ENCODE results near the gene POLD3.
"Not testable (repeated sequence)": the region's sequence is repeated elsewhere in the genome, so short reads cannot be mapped to it uniquely, and the experiment has no call there.

Gene POLD3

GRCh38 chr11:74570266-74571061 is 21.9 kb upstream of the POLD3 start:
- H3K27me3 ChIP-seq (ENCODE audit: control insufficient read depth in 1 of 2, insufficient read depth in 2 of 2, low read length in 2 of 2) = no peaks in the 10 kb centered on the region
- no peaks in the 10 kb centered on the region for H3K4me1 ChIP-seq (ENCODE audit: insufficient read depth, low read length)
- H3K36me3 ChIP-seq (ENCODE audit: insufficient read depth, low read length) = no peaks in the 10 kb centered on the region
- no peaks in the 10 kb centered on the region for H3K9me3 ChIP-seq (ENCODE audit: low read length)
- H3K9ac ChIP-seq (ENCODE audit: low read length) = no peak overlapping the region
- H3K27ac ChIP-seq (ENCODE audit: low read depth, low read length) = no peak overlapping the region
- H3K4me3 ChIP-seq (ENCODE audit: low read depth in 1 of 2, low read length in 2 of 2) = no peak overlapping the region

DNA sequence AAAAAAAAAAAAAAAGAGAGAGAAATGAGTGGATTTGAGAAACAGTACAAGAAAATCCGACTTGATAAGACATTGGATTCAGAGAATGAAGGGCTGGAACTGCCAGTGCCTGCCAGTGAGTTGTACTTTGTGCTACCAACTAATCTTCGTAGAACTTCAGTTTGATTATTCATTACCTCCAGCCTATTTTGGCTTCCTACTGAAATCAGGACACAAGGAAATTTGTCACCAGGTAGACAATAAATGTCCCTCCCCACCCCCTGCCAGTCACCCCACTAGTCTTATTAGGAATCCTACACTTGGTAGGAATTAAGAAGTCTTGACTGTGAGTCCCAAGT is 21.4 kb upstream of the POLD3 start:
- Histone ChIP-seq H3K9ac (ENCODE audit: low read length) (no peak overlapping the region), H3K36me3 (ENCODE audit: insufficient read depth, low read length) (no peaks in the 10 kb centered on the region), H3K9me3 (ENCODE audit: low read length) (no peaks in the 10 kb centered on the region), H3K27me3 (ENCODE audit: control insufficient read depth in 1 of 2, insufficient read depth in 2 of 2, low read length in 2 of 2) (no peaks in the 10 kb centered on the region), H3K4me3 (ENCODE audit: low read depth in 1 of 2, low read length in 2 of 2) (no peak overlapping the region), H3K4me1 (ENCODE audit: insufficient read depth, low read length) (no peaks in the 10 kb centered on the region), H3K27ac (ENCODE audit: low read depth, low read length) (no peak overlapping the region)

- no peak overlapping the region for H3K9ac ChIP-seq (ENCODE audit: low read length)
- H3K27me3 ChIP-seq (ENCODE audit: control insufficient read depth in 1 of 2, insufficient read depth in 2 of 2, low read length in 2 of 2) = no peaks in the 10 kb centered on the region
- no peak overlapping the region for H3K27ac ChIP-seq (ENCODE audit: low read depth, low read length)
- H3K4me1 ChIP-seq (ENCODE audit: insufficient read depth, low read length) = no peaks in the 10 kb centered on the region
- H3K4me3 ChIP-seq (ENCODE audit: low read depth in 1 of 2, low read length in 2 of 2) = no peak overlapping the region
- no peaks in the 10 kb centered on the region for H3K9me3 ChIP-seq (ENCODE audit: low read length)
- no peaks in the 10 kb centered on the region for H3K36me3 ChIP-seq (ENCODE audit: insufficient read depth, low read length)
These were observed 20.0 kb upstream of the POLD3 start for GRCh38 chr11:74572349-74572748.

GRCh38 chr11:74574563-74574962 is 17.8 kb upstream of the POLD3 start:
- Histone ChIP-seq H3K27ac (ENCODE audit: low read depth, low read length) (no peak overlapping the region), H3K4me3 (ENCODE audit: low read depth in 1 of 2, low read length in 2 of 2) (no peak overlapping the region), H3K27me3 (ENCODE audit: control insufficient read depth in 1 of 2, insufficient read depth in 2 of 2, low read length in 2 of 2) (no peaks in the 10 kb centered on the region), H3K4me1 (ENCODE audit: insufficient read depth, low read length) (no peaks in the 10 kb centered on the region), H3K9ac (ENCODE audit: low read length) (no peak overlapping the region), H3K36me3 (ENCODE audit: insufficient read depth, low read length) (no peaks in the 10 kb centered on the region), H3K9me3 (ENCODE audit: low read length) (no peaks in the 10 kb centered on the region)

DNA sequence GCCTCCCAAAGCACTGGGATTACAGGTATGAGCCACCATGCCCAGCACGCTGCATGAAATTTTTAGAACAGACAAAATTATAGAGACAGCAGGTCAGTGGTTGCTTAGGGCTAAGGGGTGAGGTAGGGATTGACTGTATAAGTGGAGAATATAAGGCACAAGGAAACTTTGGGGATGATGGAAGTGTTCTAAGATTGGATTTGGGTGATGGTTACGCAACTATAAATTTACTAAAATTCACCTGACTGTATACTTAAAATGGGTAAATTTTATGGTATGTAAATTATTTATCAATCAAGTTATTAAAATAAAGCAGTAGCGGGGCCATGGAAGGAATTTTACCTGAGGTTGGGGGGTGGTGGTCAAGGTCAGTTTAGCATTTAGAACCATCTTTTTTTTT is 16.4 kb upstream of the POLD3 start:
- Histone ChIP-seq H3K4me3 (ENCODE audit: low read depth in 1 of 2, low read length in 2 of 2) (no peak overlapping the region), H3K9me3 (ENCODE audit: low read length) (no peaks in the 10 kb centered on the region), H3K4me1 (ENCODE audit: insufficient read depth, low read length) (no peaks in the 10 kb centered on the region), H3K27ac (ENCODE audit: low read depth, low read length) (no peak overlapping the region), H3K9ac (ENCODE audit: low read length) (no peak overlapping the region), H3K27me3 (ENCODE audit: control insufficient read depth in 1 of 2, insufficient read depth in 2 of 2, low read length in 2 of 2) (no peaks in the 10 kb centered on the region), H3K36me3 (ENCODE audit: insufficient read depth, low read length) (no peaks in the 10 kb centered on the region)

DNA sequence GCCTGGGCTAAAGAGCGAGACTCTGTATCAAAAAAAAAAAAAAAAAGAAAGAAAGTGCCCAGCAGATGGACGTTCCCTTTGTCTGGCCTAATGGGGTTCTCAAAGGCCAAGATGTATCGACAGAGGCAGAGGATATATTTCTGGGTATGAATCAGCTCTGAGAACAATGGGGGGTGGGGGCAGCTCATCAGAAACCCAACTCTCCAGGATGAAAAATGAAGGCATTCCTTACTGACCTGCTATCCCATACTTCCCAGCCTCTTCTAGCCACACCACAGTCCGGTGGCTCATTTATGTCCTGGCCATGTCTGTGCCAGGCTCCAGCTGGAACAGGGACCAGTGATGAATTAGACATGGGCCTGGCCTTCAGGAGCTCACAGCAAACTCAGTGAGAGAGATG is 15.2 kb upstream of the POLD3 start:
- Histone ChIP-seq H3K27me3 (ENCODE audit: control insufficient read depth in 1 of 2, insufficient read depth in 2 of 2, low read length in 2 of 2) (no peaks in the 10 kb centered on the region), H3K4me3 (ENCODE audit: low read depth in 1 of 2, low read length in 2 of 2) (no peak overlapping the region), H3K4me1 (ENCODE audit: insufficient read depth, low read length) (no peaks in the 10 kb centered on the region), H3K36me3 (ENCODE audit: insufficient read depth, low read length) (no peaks in the 10 kb centered on the region), H3K27ac (ENCODE audit: low read depth, low read length) (no peak overlapping the region), H3K9me3 (ENCODE audit: low read length) (no peaks in the 10 kb centered on the region), H3K9ac (ENCODE audit: low read length) (no peak overlapping the region)

GRCh38 chr11:74577624-74578396 is 14.6 kb upstream of the POLD3 start:
- Histone ChIP-seq H3K9ac (ENCODE audit: low read length) (no peak overlapping the region), H3K27ac (ENCODE audit: low read depth, low read length) (no peak overlapping the region), H3K4me3 (ENCODE audit: low read depth in 1 of 2, low read length in 2 of 2) (no peak overlapping the region), H3K36me3 (ENCODE audit: insufficient read depth, low read length) (no peaks in the 10 kb centered on the region), H3K27me3 (ENCODE audit: control insufficient read depth in 1 of 2, insufficient read depth in 2 of 2, low read length in 2 of 2) (no peaks in the 10 kb centered on the region), H3K4me1 (ENCODE audit: insufficient read depth, low read length) (no peaks in the 10 kb centered on the region), H3K9me3 (ENCODE audit: low read length) (no peaks in the 10 kb centered on the region)

DNA sequence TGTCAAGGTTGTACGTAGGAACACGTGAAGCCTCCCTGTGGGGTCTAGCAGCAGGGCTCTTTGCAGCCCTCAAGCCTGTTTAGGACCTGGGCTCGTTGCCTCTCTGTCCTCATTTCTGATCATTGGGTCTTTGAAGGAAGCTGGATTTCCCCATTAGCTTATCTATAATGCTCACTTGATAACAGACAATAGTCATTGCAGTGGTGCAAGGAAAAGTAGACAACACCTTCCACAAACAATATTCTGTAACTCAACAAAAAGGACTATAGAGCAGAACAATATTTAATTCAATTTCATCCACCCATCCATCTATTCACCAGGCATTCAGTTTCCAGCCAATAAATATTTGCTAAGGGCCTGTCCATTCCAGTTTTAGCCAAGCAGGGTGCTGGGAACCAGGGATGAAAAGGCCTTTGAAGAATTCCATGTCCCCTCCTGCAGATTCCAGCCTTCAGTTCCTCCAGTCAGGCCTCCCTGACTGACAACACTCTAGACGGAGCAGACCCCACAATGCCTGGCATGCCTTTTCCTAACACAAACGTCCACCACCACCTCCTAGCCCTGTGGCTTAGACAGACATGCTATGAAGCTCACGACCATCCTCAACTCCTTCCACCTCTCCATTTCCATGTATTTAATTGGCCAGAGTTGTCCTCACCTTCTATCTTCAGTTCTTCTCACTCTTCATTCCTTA is 12.7 kb upstream of the POLD3 start:
- H3K36me3 ChIP-seq (ENCODE audit: insufficient read depth, low read length) = no peaks in the 10 kb centered on the region
- H3K27ac ChIP-seq (ENCODE audit: low read depth, low read length) = no peak overlapping the region
- H3K9ac ChIP-seq (ENCODE audit: low read length) = no peak overlapping the region
- no peaks in the 10 kb centered on the region for H3K4me1 ChIP-seq (ENCODE audit: insufficient read depth, low read length)
- no peaks in the 10 kb centered on the region for H3K9me3 ChIP-seq (ENCODE audit: low read length)
- H3K4me3 ChIP-seq (ENCODE audit: low read depth in 1 of 2, low read length in 2 of 2) = no peak overlapping the region
- no peaks in the 10 kb centered on the region for H3K27me3 ChIP-seq (ENCODE audit: control insufficient read depth in 1 of 2, insufficient read depth in 2 of 2, low read length in 2 of 2)

DNA sequence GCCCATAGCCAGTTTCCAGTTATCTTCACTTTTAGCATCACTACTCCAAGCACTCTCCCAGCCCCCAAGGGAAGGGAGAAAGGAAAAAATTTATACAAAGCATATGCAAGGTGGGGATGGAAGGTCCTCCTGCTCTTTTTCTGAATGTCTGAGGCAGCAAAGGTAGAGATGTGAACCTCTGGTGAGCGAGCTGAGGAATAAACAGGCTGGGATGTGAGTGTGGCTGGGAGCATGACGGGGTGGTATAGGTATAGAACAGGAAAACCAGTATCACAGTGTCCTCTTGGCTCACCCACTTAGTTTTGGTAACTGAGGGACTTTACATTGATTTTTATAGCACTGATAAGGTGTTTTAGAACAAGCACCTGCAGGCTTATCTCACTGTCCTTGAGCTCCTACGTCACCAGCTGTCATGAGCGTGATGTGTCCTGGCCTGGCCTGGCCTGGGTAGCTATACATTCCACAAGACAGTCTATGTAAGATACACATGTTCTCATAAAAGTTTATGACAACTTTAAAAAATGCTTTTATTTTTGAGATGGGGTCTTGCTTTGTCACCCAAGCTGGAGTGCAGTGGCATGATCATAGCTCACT is 10.3 kb upstream of the POLD3 start:
- Histone ChIP-seq H3K27ac (ENCODE audit: low read depth, low read length) (no peak overlapping the region), H3K36me3 (ENCODE audit: insufficient read depth, low read length) (no peaks in the 10 kb centered on the region), H3K4me1 (ENCODE audit: insufficient read depth, low read length) (no peaks in the 10 kb centered on the region), H3K9me3 (ENCODE audit: low read length) (no peaks in the 10 kb centered on the region), H3K4me3 (ENCODE audit: low read depth in 1 of 2, low read length in 2 of 2) (no peak overlapping the region), H3K9ac (ENCODE audit: low read length) (no peak overlapping the region), H3K27me3 (ENCODE audit: control insufficient read depth in 1 of 2, insufficient read depth in 2 of 2, low read length in 2 of 2) (no peaks in the 10 kb centered on the region)

- Histone ChIP-seq H3K9ac (ENCODE audit: low read length) (no peak overlapping the region), H3K27ac (ENCODE audit: low read depth, low read length) (no peak overlapping the region), H3K4me3 (ENCODE audit: low read depth in 1 of 2, low read length in 2 of 2) (no peak overlapping the region), H3K36me3 (ENCODE audit: insufficient read depth, low read length) (no peaks in the 10 kb centered on the region), H3K4me1 (ENCODE audit: insufficient read depth, low read length) (no peaks in the 10 kb centered on the region), H3K27me3 (ENCODE audit: control insufficient read depth in 1 of 2, insufficient read depth in 2 of 2, low read length in 2 of 2) (no peaks in the 10 kb centered on the region), H3K9me3 (ENCODE audit: low read length) (no peaks in the 10 kb centered on the region)
These were observed 9.3 kb upstream of the POLD3 start for GRCh38 chr11:74583024-74583624.

DNA sequence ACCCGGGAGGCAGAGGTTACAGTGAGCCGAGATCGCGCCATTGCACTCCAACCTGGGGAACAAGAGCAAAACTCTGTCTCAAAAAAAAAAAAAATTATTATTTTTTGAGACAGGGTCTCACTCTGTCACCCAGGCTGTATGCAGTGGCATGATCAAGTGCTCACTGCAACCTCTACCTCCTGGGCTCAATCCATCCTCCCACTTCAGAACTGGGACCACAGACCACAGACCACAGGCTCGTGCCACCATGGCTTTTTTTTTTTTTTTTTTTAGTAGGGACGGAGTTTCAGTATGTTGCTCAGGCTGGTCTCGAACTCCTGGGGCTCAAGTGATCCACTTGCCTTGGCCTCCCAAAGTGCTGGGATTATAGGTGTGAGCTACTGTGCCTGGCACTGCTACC is 1.9 kb upstream of the POLD3 start:
- H3K9ac ChIP-seq (ENCODE audit: low read length); H3K27me3 ChIP-seq (ENCODE audit: control insufficient read depth in 1 of 2, insufficient read depth in 2 of 2, low read length in 2 of 2); H3K4me3 ChIP-seq (ENCODE audit: low read depth in 1 of 2, low read length in 2 of 2); H3K36me3 ChIP-seq (ENCODE audit: insufficient read depth, low read length); H3K27ac ChIP-seq (ENCODE audit: low read depth, low read length); H3K9me3 ChIP-seq (ENCODE audit: low read length): not testable (repeated sequence)
- H3K4me1 ChIP-seq (ENCODE audit: insufficient read depth, low read length) = peaks cover 16% of the 10 kb centered on the region
